Stimulated activated CD8-positive, alpha-beta memory T cell treated with anti-CD3 and anti-CD28 coated beads, Interleukin-7, amount 100 ng/mL, for 24 hours (primary cell): ENCODE results near the gene CPXM2.

ENCODE experiments used
- DNase-seq: peaks from one replicate; pipeline ENCODE4 v3.0.0-alpha.2; 2020; ENCODE audit warnings: low read depth

Gene CPXM2

GRCh38 chr10:123797813-123798212 is 93.8 kb downstream of the CPXM2 start:
- no peak for DNase-seq

- DNase-seq: no peak
Measured at GRCh38 chr10:123796736-123797135, 94.9 kb downstream of the CPXM2 start.

DNA sequence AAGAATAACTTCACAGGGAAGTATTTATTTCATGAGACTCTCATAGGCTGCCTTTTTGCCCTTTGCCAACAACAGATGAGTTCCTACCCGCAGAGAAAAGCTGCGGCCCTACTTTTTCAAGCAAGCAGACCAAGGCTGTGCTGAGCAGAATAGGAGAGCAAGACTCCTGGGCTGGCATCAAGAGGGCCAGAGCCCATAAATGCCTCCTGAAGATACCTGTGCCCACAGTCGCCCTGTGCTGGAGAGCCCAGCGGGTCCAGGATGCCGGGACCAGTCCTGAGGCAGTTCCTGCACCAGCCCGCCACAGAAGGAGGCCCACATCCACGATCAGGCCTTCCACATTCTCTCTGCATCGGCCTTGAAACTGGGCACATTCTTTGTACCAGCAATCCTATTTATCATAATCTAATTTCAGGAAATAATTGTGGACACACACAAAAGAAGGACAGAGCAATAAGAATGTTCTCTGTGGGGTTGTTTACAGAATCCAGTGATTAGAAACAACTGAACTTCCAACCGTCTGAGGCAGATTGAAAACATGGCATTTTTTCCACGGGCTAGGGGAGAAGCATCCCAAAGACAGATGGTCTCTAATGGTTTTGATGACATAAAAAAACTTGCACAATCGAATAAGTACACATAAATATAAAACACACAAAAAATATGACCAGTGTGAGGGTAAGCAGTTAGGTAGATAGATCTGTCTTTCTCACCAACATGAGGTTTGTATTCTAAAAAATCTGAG is 95.6 kb downstream of the CPXM2 start:
- DNase-seq: no peak

GRCh38 chr10:123795196-123795780 is 96.3 kb downstream of the CPXM2 start:
- DNase-seq: no peak

DNA sequence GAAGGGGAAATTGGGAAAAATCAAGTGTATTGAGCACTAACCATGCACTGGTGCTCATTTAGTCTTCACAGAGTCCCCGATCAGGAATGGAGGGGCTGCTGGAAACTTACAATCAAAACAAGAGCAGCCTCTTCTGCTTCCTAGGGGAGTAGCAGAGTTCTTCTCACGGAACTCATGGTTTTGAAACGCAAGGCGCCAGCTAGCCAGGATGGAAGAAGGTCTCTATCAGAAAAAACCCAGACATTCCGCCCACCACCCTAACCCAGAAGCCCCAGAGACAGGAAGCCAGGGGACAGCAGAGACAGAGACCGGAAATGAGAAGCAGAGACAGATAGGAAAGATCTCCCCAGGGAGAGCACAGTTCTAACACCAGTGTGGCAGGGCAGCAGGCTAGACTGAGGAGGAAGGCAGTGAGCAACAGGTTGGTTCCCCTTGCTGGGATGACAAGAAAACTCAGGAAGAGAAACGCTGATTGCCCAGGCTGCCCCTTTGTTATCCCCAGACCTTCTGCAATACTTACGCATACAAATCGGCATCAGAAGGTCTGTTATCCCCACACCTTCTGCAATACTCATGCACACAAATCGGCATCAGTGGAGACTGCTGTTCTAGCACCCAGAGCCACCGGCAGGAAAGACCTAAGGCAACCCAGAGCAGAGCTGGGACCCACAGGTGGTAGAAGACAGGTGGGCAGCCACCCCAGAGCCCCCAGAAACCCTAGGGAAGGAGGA is 99.2 kb downstream of the CPXM2 start:
- DNase-seq: no peak

DNA sequence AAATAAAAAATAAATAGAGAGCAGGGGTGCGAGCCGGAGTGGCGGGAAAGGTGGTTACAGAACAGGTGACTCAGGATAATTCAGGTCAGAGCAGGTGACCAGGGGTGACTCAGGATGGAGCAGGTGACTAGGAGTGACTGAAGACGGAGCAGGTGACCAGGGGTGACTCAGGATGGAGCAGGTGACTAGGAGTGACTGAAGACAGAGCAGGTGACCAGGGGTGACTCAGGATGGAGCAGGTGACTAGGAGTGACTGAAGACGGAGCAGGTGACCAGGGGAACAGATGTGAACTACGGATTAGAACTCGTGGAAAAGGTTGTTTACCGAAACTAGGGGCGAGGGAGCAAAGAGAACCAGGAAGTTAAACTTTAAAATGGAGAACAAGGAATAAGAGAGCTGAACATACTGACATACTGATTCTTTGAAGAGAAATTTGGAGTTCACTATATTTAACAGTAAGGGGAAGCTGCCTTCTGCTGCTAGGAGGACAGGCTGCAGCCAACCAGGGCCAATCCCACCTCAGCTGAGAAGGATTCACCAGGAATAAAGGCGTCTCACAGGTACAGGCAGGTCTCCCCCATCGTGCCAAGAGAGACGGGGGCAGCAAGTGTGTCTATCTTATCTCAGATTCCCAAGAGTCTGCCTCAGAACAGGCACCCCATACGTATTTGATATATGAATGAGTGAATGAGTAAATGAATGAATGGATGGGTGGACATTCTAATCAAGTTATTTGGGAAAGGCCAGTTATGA is 101.3 kb downstream of the CPXM2 start:
- DNase-seq: no peak

DNA sequence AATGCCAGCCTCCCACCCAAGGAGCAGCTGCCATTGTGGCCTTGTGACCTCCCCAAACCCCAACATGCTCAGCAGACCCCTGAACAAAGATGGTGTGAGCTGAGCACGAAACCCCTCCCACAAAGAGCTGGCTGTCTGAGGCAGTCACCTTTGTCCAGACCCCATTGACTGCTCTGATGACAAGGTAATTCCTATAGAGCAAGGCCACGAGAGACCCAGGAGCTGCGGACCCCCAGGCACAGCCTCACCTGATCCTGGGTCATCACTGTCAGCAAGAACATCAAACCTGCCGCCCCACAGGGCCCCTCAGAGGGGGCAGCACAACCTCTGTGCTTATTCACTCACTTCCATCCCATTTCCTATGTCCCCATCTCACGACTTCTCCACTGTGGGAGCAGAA is 102.6 kb downstream of the CPXM2 start:
- DNase-seq: no peak

- no peak for DNase-seq
Measured at GRCh38 chr10:123787566-123787965, 104.0 kb downstream of the CPXM2 start.

DNA sequence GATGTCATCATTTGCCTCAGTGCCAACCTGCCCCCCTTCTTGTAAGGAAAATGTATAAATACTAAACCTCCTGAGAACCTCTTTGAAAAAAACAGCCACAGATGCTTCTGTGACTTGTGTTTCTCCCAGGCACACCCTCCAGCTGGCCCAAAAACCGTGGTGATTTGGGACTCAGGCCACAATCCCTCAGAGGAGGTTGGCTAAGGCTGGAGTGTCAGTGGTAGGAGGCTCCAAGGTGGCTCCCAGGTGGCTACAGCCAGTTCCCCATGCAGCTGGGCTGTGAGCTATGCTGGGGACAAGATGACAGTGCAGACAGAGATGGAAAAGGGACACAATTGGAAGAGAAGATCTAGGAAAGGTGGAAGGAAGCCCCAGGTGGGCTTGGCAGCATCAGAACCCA is 104.7 kb downstream of the CPXM2 start:
- no peak for DNase-seq

DNA sequence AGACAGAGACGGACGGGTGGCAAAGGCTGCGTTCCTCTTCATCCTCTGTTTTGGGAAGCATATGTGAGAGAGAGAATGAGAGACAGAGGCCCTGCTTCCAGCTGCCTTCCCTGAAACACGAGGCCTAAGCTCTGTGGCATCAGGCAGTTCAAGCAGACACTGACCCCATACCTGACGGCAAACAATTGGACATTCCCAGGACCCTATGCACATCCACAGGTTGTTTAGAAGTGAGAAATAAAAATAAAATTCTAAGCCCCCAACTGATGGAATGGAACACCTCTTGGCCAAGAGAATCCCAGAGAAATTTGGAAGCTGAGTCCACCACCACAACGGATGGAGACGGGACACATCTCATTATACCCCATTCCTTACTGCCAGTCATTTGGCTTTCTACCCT is 105.3 kb downstream of the CPXM2 start:
- no peak for DNase-seq

DNA sequence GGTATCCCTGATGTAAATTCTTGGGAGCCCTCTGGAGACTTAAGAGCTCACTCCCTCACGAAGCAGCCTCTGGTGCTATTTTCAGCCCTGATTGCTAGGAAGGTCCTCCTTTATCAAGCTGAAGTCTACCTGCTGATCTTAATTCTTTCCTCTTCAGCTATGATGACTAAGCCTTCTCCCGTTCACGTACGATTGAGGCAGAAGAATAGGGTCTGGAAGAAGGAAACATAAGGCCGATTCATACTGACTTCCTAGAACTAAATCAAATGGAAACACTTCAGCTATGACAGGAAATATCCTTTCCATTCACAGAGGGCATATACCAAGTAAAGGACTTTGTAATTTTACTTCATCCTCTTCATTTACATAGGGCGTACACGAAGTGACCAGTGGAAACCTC is 107.0 kb downstream of the CPXM2 start:
- DNase-seq: no peak

GRCh38 chr10:123784216-123784615 is 107.4 kb downstream of the CPXM2 start:
- no peak for DNase-seq

- DNase-seq: no peak
Measured at GRCh38 chr10:123783296-123783695, 108.3 kb downstream of the CPXM2 start.

DNA sequence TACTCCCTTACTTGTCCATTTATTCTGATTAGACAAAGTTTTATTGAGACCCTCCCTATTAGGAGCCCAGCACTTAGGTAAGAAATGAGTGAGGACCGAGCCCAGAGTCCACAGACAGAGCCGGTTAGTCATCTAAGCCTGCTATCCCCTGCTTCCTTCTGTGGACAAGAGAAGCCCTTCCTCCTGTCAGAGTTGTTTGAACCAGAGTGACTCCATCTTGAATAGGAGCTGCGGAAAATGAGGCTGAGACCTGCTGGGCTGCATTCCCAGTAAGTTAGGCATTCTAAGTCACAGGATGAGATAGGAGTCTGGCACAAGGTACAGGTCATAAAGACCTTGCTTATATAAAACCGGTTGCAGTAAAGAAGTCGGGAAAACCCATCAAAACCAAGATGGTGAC is 109.1 kb downstream of the CPXM2 start:
- no peak for DNase-seq

DNA sequence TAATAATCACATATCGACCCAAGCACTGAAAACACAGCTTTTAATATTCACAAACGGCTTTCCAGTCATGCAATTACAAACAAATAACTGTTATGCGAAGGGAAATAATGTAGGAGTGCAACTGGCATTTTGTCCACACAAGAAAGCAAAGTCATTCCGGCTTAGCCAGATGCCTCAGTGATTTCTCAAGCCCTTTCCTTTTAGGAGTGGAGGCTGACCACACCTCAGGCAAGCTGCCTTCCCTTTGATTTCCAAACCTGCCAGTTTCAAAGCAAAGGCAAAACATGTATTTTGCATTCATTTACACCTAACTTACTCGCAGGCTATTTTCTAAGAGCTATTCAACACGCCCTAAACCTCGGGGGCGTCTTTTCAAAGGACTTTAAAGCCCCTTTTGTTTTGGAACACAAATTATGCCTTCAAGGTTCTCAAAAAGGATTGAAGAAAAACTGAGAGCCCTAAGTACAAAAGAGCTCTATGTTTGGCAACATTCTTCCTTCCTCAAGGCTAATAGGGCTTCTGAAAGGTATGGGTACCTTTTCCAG is 109.6 kb downstream of the CPXM2 start:
- no peak for DNase-seq

GRCh38 chr10:123781324-123781900 is 110.2 kb downstream of the CPXM2 start:
- DNase-seq: no peak

DNA sequence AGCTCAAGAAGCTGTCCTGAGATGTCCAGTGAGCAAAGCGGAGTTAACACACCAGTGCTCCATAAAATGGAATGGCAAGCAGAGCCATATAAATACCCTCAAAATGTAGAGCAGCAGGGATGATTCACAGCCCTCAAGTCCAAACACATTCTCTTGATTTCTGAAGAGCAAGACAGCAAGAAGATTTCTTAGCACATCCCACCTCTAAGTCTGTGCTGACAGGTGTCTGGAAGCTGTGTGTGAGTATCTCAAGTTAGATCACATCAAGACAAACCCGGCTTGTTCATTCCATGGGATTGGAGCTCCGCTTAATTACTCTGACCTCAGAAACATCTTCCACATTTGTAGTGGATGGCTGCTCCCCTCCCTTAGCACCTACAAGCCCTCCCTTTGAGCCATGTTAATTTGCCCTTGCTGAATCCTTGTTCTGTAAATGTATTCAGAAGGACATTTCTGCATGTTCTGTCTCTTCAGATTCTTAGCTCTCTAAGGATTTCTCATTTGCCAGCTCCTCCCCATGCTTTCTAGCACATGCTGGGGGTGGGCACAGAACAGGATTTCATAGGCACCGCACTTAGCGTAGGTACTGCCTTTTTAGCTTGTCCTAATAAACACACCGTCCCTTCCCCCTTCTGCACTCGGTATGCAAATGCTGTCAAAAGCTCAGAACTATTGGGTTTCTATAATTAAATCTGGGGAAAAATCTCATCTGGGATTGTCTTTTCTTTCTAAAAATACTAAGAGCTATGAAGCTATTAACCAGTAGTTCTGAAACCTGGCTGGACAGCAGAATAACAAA is 112.7 kb downstream of the CPXM2 start:
- no peak for DNase-seq

DNA sequence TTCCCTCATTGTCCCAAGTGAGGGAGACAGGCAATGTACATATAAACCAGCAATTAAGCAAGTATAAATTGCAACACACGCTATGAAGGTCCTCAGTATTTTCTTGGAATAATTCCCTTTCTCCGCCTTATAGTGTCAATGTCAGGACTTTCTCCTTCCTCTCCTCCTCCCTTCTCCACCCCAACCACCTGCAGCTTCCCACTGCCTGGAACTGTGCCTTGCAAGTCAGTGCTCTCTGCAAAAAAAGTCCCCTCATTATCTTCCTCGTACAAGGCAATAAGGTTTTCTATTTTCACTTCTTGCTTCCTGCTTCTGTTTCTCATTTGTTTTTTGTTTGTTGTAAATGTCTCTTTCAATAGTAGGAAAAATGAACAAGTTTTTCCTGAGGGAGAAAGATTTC is 113.7 kb downstream of the CPXM2 start:
- DNase-seq: no peak

DNA sequence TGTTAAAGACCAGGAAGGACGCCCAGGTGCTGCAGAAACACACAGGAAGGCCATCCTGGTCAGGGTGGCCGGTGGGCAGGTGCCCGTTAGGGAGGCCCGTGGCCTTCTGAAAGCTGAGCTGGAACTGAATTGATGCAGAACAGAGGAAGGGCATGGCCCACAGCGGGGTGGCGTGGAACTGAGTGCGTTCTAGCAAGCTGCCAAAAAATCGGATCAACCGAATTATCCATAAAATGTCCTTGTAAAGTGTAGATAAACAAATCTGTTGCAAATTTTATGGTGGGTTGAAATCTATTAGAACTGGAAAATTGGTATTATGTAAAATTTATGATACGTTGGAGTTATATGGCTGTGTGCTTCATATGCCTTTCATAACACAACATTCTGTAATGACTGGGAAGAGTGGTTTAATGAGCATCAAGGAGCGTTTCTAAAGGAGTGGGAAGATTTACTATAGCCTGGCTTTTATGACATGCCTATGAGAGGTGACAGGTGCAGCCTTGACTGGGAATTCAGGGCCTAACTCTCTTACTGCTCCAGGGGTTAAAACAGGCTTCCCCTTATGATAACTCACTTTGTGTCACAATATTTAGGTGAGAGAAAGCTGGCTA is 117.4 kb downstream of the CPXM2 start:
- no peak for DNase-seq

GRCh38 chr10:123772645-123773508 is 118.7 kb downstream of the CPXM2 start:
- DNase-seq: no peak
